Measurements from ENCODE around the gene NRSN2. TPM values are rescaled to one million over a fixed set of nuclear protein-coding genes. Genes with fewer than 3 reads are reported as not detected.
"Not testable (repeated sequence)": the region's sequence is repeated elsewhere in the genome, so short reads cannot be mapped to it uniquely, and the experiment has no call there.

The NRSN2 gene
- polyA plus RNA-seq, 1 experiment: 35.6 TPM

- Histone ChIP-seq H3K27me3 (ENCODE audit: control insufficient read depth, insufficient read depth, low read length) (no peaks in the 10 kb centered on the region), H3K4me3 (ENCODE audit: low read depth, low read length) (no peak overlapping the region), H3K27ac (ENCODE audit: low read depth, low read length) (no peak overlapping the region), H3K9me3 (ENCODE audit: control insufficient read depth, insufficient read depth, low read length) (no peaks in the 10 kb centered on the region)
- TF ChIP-seq CTCF (IDR thresholded peaks at IDR 0.05; ENCODE audit: low read depth, low read length): peak; percentile 92
- DNase-seq (ENCODE audit: low read depth, low spot score): no peak
- ChIA-PET POLR2A (interaction anchor here (1.0 to 1.6 kb wide), 3 partner anchors 21 to 34 kb away, joined by 3 to 4 read pairs (median 4); partner anchors contain the start of gene ZCCHC3), CTCF (interaction anchor here (0.5 to 3.4 kb wide), 31 partner anchors 10 to 201 kb away, joined by 3 to 44 read pairs (median 4); partner anchors contain the start of genes NRSN2 and ZCCHC3)
Measured at GRCh38 chr20:330233-331149, 16.4 kb upstream of the NRSN2 start.

DNA sequence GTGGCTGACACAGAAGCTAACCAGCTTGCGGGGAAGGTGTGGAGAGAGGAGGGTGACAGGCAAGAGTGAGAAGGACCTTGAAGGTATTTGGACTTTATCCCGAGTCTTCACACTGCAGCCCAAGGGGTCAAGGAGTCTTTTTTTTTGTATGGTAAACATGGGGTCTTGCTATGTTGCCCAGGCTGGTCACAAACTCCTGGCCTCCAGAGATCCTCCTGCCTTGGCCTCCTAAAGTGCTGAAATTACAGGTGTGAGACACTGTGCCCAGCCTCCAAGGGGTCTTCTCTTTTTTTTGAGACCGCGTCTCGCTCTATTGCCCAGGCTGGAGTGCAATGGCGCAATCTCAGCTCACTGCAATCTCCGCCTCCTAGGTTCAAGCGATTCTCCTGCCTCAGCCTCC lies 12.3 kb upstream of the NRSN2 start:
- H3K9me3 ChIP-seq (ENCODE audit: control insufficient read depth, insufficient read depth, low read length): no peaks in the 10 kb centered on the region
- H3K4me3 ChIP-seq (ENCODE audit: low read depth, low read length): no peak overlapping the region
- DNase-seq (ENCODE audit: low read depth, low spot score): no peak
- no peak for TF ChIP-seq CTCF (IDR thresholded peaks at IDR 0.05; ENCODE audit: low read depth, low read length)
- H3K27ac ChIP-seq (ENCODE audit: low read depth, low read length): no peak overlapping the region
- ChIA-PET POLR2A (no interaction called here), CTCF (interaction anchor here (1.5 kb wide), 1 partner anchor 11 kb away, joined by 4 read pairs; no protein-coding TSS in a partner anchor)
- H3K27me3 ChIP-seq (ENCODE audit: control insufficient read depth, insufficient read depth, low read length): peaks cover 4% of the 10 kb centered on the region

DNA sequence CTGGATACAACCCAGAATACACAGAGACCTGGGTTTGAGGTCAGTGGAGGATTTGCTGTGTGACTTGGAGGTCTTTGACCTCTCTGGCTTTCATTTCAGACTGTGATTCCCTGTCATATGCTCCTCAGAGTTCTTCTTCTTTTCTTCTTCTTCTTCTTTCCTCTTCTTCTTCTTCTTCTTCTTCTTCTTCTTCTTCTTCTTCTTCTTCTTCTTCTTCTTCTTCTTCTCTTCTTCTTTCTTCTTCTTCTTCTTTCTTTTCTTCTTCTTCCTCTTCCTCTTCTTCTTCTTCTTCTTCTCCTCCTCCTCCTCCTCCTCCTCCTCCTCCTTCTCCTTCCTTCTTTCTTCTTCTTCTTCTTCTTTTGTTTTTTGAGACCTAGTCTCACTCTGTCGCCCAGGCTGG lies 10.9 kb upstream of the NRSN2 start:
- H3K27ac ChIP-seq (ENCODE audit: low read depth, low read length); H3K27me3 ChIP-seq (ENCODE audit: control insufficient read depth, insufficient read depth, low read length); DNase-seq (ENCODE audit: low read depth, low spot score); CTCF ChIA-PET; H3K9me3 ChIP-seq (ENCODE audit: control insufficient read depth, insufficient read depth, low read length); H3K4me3 ChIP-seq (ENCODE audit: low read depth, low read length); POLR2A ChIA-PET: not testable (repeated sequence)

- H3K9me3 ChIP-seq (ENCODE audit: control insufficient read depth, insufficient read depth, low read length): peaks cover 18% of the 10 kb centered on the region
- TF ChIP-seq CTCF (IDR thresholded peaks at IDR 0.05; ENCODE audit: low read depth, low read length): no peak
- POLR2A ChIA-PET: no interaction called here
- CTCF ChIA-PET: interaction anchor here (2.4 kb wide), 1 partner anchor 11 kb away, joined by 16 read pairs; no protein-coding TSS in a partner anchor
- no peak overlapping the region for H3K27ac ChIP-seq (ENCODE audit: low read depth, low read length)
- no peak overlapping the region for H3K4me3 ChIP-seq (ENCODE audit: low read depth, low read length)
- no peak for DNase-seq (ENCODE audit: low read depth, low spot score)
- H3K27me3 ChIP-seq (ENCODE audit: control insufficient read depth, insufficient read depth, low read length): peaks cover 4% of the 10 kb centered on the region
Measured at GRCh38 chr20:341682-342081, 5.2 kb upstream of the NRSN2 start.

DNA sequence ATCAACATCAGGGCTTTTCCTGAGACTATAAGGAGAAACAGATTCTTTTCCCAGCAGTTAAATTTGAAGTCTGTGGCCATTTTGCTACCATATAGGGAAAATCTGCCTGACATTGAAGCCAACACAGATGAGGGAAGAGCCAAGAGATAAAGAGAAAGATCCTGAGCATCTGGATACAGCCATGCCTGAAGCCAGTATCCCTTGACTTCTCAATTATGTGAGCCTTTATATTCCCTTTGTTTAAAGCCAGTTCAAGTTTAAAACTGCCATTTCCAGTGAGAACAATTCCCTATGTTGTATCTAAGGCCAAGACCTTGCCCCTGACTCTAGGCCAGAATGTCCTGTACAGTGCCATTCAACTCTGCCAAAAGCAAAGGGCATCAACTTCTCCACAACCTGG lies 3.8 kb upstream of the NRSN2 start:
- TF ChIP-seq CTCF (IDR thresholded peaks at IDR 0.05; ENCODE audit: low read depth, low read length): no peak
- CTCF ChIA-PET: interaction anchor here (1.0 to 2.4 kb wide), 2 partner anchors 11 to 12 kb away, joined by 3 to 16 read pairs; no protein-coding TSS in a partner anchor

More for the DNA sequence above, 3.8 kb upstream of the NRSN2 start:
- POLR2A ChIA-PET: no interaction called here
- Histone ChIP-seq H3K27me3 (ENCODE audit: control insufficient read depth, insufficient read depth, low read length) (peaks cover 4% of the 10 kb centered on the region), H3K4me3 (ENCODE audit: low read depth, low read length) (no peak overlapping the region), H3K27ac (ENCODE audit: low read depth, low read length) (no peak overlapping the region), H3K9me3 (ENCODE audit: control insufficient read depth, insufficient read depth, low read length) (peaks cover 18% of the 10 kb centered on the region)
- DNase-seq (ENCODE audit: low read depth, low spot score): no peak

All from AG04450 (cell line).